HG02759 (cell line): ENCODE results near the gene THBD.

Experiments
- ATAC-seq: cut with Tn5 transposase; IDR thresholded peaks from one replicate; pipeline ENCODE4 v1.9.1; 2021; ENCODE audit warnings: mild to moderate bottlenecking, moderate library complexity; ENCODE audit not compliant: unreplicated experiment

The THBD gene

GRCh38 chr20:23084845-23085365, 35.4 kb upstream of the THBD start:
- no peak for ATAC-seq

GRCh38 chr20:23084282-23084844, 34.9 kb upstream of the THBD start:
- no peak for ATAC-seq

- no peak for ATAC-seq
Measured at GRCh38 chr20:23083553-23084220, 34.2 kb upstream of the THBD start.

- no peak for ATAC-seq
Measured at GRCh38 chr20:23082846-23083552, 33.5 kb upstream of the THBD start.

- no peak for ATAC-seq
Measured at GRCh38 chr20:23081263-23081819, 31.9 kb upstream of the THBD start.

GRCh38 chr20:23080521-23080920, 31.0 kb upstream of the THBD start:
- ATAC-seq = no peak

- no peak for ATAC-seq
Measured at GRCh38 chr20:23079926-23080325, 30.5 kb upstream of the THBD start.

GRCh38 chr20:23079016-23079351, 29.5 kb upstream of the THBD start:
- no peak for ATAC-seq

- ATAC-seq = no peak
Measured at GRCh38 chr20:23078351-23079015, 29.0 kb upstream of the THBD start.

- ATAC-seq = no peak
Measured at GRCh38 chr20:23077277-23077676, 27.8 kb upstream of the THBD start.

GRCh38 chr20:23074052-23074451, 24.6 kb upstream of the THBD start:
- ATAC-seq = no peak

GRCh38 chr20:23072892-23073586, 23.6 kb upstream of the THBD start:
- no peak for ATAC-seq

- no peak for ATAC-seq
Measured at GRCh38 chr20:23071996-23072395, 22.5 kb upstream of the THBD start.

- no peak for ATAC-seq
Measured at GRCh38 chr20:23071398-23071797, 21.9 kb upstream of the THBD start.

GRCh38 chr20:23069108-23069507, 19.6 kb upstream of the THBD start:
- ATAC-seq = no peak

- no peak for ATAC-seq
Measured at GRCh38 chr20:23068283-23068682, 18.8 kb upstream of the THBD start.

GRCh38 chr20:23066772-23067171, 17.3 kb upstream of the THBD start:
- no peak for ATAC-seq

- ATAC-seq = no peak
Measured at GRCh38 chr20:23065266-23066201, 16.1 kb upstream of the THBD start.

GRCh38 chr20:23063581-23063980, 14.1 kb upstream of the THBD start:
- no peak for ATAC-seq

GRCh38 chr20:23063168-23063567, 13.7 kb upstream of the THBD start:
- ATAC-seq = no peak
